H1 (cell line): ENCODE results near the gene ZBTB16.

Experiments
- MAFK ChIP-seq: IDR thresholded peaks from 2 replicates; pipeline ENCODE4 v1.6.1; 2012; ENCODE audit warnings: low read depth, mild to moderate bottlenecking, improper control_type of control experiment, low read length
- POLR2A ChIP-seq, 2 experiments: IDR thresholded peaks; 1 replicate in 1 of 2; 2 replicates in 1 of 2; pipeline ENCODE4 v1.6.1; 2011; ENCODE audit warnings: low read depth in 2 of 2, low read length in 2 of 2, mild to moderate bottlenecking in 2 of 2; ENCODE audit errors: control extremely low read depth in 1 of 2

DNA sequence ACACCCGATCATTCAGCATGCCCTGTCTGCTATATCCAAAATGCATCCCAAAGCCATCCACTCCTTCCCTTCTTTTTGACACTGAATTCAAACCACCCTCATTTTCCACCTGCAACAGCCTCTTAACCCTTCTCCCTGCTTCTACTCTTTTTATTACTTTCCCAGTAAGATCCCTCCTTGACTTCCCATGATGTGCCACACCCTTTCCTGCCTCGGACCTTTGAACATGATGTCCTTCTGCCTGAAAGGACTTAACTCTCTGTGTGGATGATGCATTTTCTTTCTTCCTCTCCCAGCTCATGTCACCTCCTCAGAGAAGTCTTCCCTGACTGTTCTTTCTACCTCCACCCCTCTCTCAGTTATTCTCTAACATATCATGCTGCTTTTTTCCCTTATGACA is 48.1 kb upstream of the ZBTB16 start:
- no peak for TF ChIP-seq MAFK
- no peak for TF ChIP-seq POLR2A (IDR thresholded peaks at IDR 0.05; ENCODE audit: control extremely low read depth in 1 of 2, low read depth in 2 of 2, low read length in 2 of 2)
